H1 (cell line): ENCODE measurements around the gene ELMO1. TPM values are rescaled to one million over a fixed set of nuclear protein-coding genes. Genes with fewer than 3 reads are reported as not detected.

Source experiments
- CTCF ChIA-PET: fragments of 300-600 bp; sonication (Branson Sonifier 250); formaldehyde crosslinking; loops from one replicate; lab custom pipeline; 2021; ENCODE audit not compliant: partially characterized antibody; lab: Charles Lee
- POLR2A ChIA-PET: fragments of 300-600 bp; sonication (Branson Sonifier 250); formaldehyde crosslinking; loops from one replicate; lab custom pipeline; 2021; ENCODE audit warnings: inconsistent platforms; ENCODE audit not compliant: partially characterized antibody; lab: Charles Lee
- DNase-seq, 2 experiments: peaks; one replicate each; pipeline versions ENCODE4 v3.0.0 to v3.0.0-alpha.2; 2010 to 2022; ENCODE audit warnings: low spot score in 2 of 2, low read depth in 1 of 2, mixed read lengths in 1 of 2
- FAIRE-seq: peaks from 2 replicates; lab custom pipeline; 2011; peaks lifted over from hg19 to GRCh38; lab: Jason Lieb, UNC
- H2AFZ ChIP-seq: 2 replicates; pipeline ENCODE4 v1.8.1; 2012; ENCODE audit warnings: low read length, inconsistent platforms
- H2AK5ac ChIP-seq: 2 replicates; pipeline ENCODE4 v1.6.1; 2013; ENCODE audit warnings: low read depth, low read length
- H2BK120ac ChIP-seq: replicated peaks from 2 replicates; pipeline ENCODE3; 2013; ENCODE audit warnings: low read depth, low read length, inconsistent platforms
- H2BK12ac ChIP-seq: 2 replicates; pipeline ENCODE4 v1.6.1; 2013; ENCODE audit warnings: low read depth, low read length
- H2BK15ac ChIP-seq: 2 replicates; pipeline ENCODE4 v1.6.1; 2013; ENCODE audit warnings: low read length
- H2BK20ac ChIP-seq: 2 replicates; pipeline ENCODE4 v1.6.1; 2013; ENCODE audit warnings: low read length
- H2BK5ac ChIP-seq: 2 replicates; pipeline ENCODE4 v1.6.1; 2013; ENCODE audit warnings: low read depth, low read length
- H3K14ac ChIP-seq: 2 replicates; pipeline ENCODE4 v1.6.1; 2013; ENCODE audit warnings: inconsistent platforms; ENCODE audit not compliant: insufficient read length
- H3K18ac ChIP-seq: 2 replicates; pipeline ENCODE4 v1.6.1; 2013; ENCODE audit warnings: low read length; ENCODE audit errors: extremely low read depth
- H3K23ac ChIP-seq: 2 replicates; pipeline ENCODE4 v1.6.1; 2013; ENCODE audit warnings: inconsistent platforms; ENCODE audit not compliant: insufficient read length
- H3K23me2 ChIP-seq: 2 replicates; pipeline ENCODE4 v1.6.1; 2013; ENCODE audit warnings: low read depth, low read length
- H3K27ac ChIP-seq: 2 replicates; pipeline ENCODE4 v1.6.1; 2011; ENCODE audit warnings: low read depth, low read length, inconsistent platforms
- H3K27me3 ChIP-seq, 4 experiments: replicated peaks in 1 of 4; 1 replicate in 1 of 4; 2 replicates in 3 of 4; pipeline versions ENCODE4 v1.6.1 to v1.8.1; 2011 to 2013; ENCODE audit warnings: low read length in 3 of 4, mild to moderate bottlenecking in 3 of 4, inconsistent platforms in 2 of 4, mixed read lengths in 2 of 4, moderate library complexity in 1 of 4; ENCODE audit not compliant: control insufficient read depth in 3 of 4, insufficient read depth in 3 of 4; ENCODE audit errors: extremely low read depth in 1 of 4
- H3K36me3 ChIP-seq, 4 experiments: 2 replicates each; pipeline versions ENCODE4 v1.6.1 to v1.8.1; 2011 to 2013; ENCODE audit warnings: mild to moderate bottlenecking in 4 of 4, low read length in 3 of 4, moderate library complexity in 2 of 4, control low read depth in 1 of 4, inconsistent platforms in 1 of 4; ENCODE audit not compliant: insufficient read depth in 4 of 4, control insufficient read depth in 2 of 4
- H3K4ac ChIP-seq: replicated peaks from 2 replicates; pipeline ENCODE3; 2013; ENCODE audit warnings: low read length, low read depth, mixed read lengths, inconsistent platforms; ENCODE audit not compliant: insufficient read length
- H3K4me1 ChIP-seq, 4 experiments: replicated peaks in 1 of 4; 1 replicate in 1 of 4; 2 replicates in 3 of 4; pipeline versions ENCODE4 v1.6.1 to v1.8.1; 2011 to 2013; ENCODE audit warnings: low read length in 3 of 4, inconsistent platforms in 2 of 4, mixed read lengths in 1 of 4; ENCODE audit not compliant: insufficient read depth in 4 of 4, control insufficient read depth in 3 of 4
- H3K4me2 ChIP-seq, 2 experiments: 2 replicates each; pipeline versions ENCODE4 v1.6.1 to v1.8.1; 2011 to 2013; ENCODE audit warnings: low read depth in 2 of 2, low read length in 2 of 2, control low read depth in 1 of 2, inconsistent platforms in 1 of 2, mild to moderate bottlenecking in 1 of 2; ENCODE audit not compliant: insufficient read depth in 1 of 2
- H3K4me3 ChIP-seq, 4 experiments: fragments of 200-600, 300-600 bp in 1 of 4; sonication (generic), shearing (Covaris generic), sonication (Bioruptor Twin) in 1 of 4; 2 replicates each; pipeline versions ENCODE4 v1.5.1 to v1.8.1; 2011 to 2016; ENCODE audit warnings: low read length in 4 of 4, low read depth in 3 of 4, control low read depth in 2 of 4, inconsistent platforms in 2 of 4, mild to moderate bottlenecking in 2 of 4, mixed read lengths in 1 of 4, moderate library complexity in 1 of 4; ENCODE audit not compliant: insufficient read depth in 2 of 4; ENCODE audit errors: extremely low read depth in 1 of 4
- H3K56ac ChIP-seq: replicated peaks from 2 replicates; pipeline ENCODE3; 2013; ENCODE audit warnings: low read depth, mild to moderate bottlenecking, mixed read lengths, low read length, inconsistent platforms; ENCODE audit not compliant: insufficient read length
- H3K79me1 ChIP-seq: 2 replicates; pipeline ENCODE4 v1.6.1; 2013; ENCODE audit warnings: low read depth, low read length, control low read depth
- H3K79me2 ChIP-seq, 2 experiments: 2 replicates each; pipeline versions ENCODE4 v1.6.1 to v1.8.1; 2012 to 2013; ENCODE audit warnings: low read length in 2 of 2, mild to moderate bottlenecking in 2 of 2, inconsistent platforms in 1 of 2; ENCODE audit not compliant: insufficient read depth in 2 of 2, control insufficient read depth in 1 of 2
- H3K9ac ChIP-seq, 4 experiments: replicated peaks in 1 of 4; 1 replicate in 1 of 4; 2 replicates in 3 of 4; pipeline versions ENCODE4 v1.6.1 to v1.8.1; 2011 to 2013; ENCODE audit warnings: low read depth in 3 of 4, low read length in 3 of 4, control low read depth in 2 of 4, mild to moderate bottlenecking in 2 of 4, moderate library complexity in 2 of 4, inconsistent platforms in 1 of 4; ENCODE audit errors: extremely low read depth in 1 of 4
- H3K9me3 ChIP-seq, 2 experiments: 2 replicates each; pipeline versions ENCODE4 v1.6.1 to v1.8.1; 2012 to 2013; ENCODE audit warnings: mild to moderate bottlenecking in 2 of 2, moderate library complexity in 2 of 2, control low read depth in 1 of 2, inconsistent platforms in 1 of 2, low read depth in 1 of 2, low read length in 1 of 2, mixed read lengths in 1 of 2; ENCODE audit not compliant: insufficient read depth in 2 of 2
- H4K20me1 ChIP-seq, 2 experiments: replicated peaks in 1 of 2; 2 replicates each; pipeline versions ENCODE3 to v1.8.1; 2011 to 2013; ENCODE audit warnings: inconsistent platforms in 2 of 2, low read length in 2 of 2, mild to moderate bottlenecking in 1 of 2; ENCODE audit not compliant: insufficient read depth in 2 of 2, control insufficient read depth in 1 of 2
- H4K5ac ChIP-seq: 2 replicates; pipeline ENCODE4 v1.6.1; 2013; ENCODE audit warnings: low read length, low read depth, mixed read lengths, inconsistent platforms; ENCODE audit not compliant: insufficient read length
- H4K8ac ChIP-seq: 2 replicates; pipeline ENCODE4 v1.8.0; 2013; ENCODE audit warnings: mild to moderate bottlenecking, moderate library complexity, low read length, inconsistent platforms; ENCODE audit not compliant: insufficient read depth; ENCODE audit errors: extremely low read depth
- H4K91ac ChIP-seq: replicated peaks from 2 replicates; pipeline ENCODE3; 2013; ENCODE audit warnings: low read length, mixed read lengths, inconsistent platforms; ENCODE audit not compliant: insufficient read length
- BRCA1 ChIP-seq: IDR thresholded peaks from 2 replicates; pipeline ENCODE4 v1.6.1; 2012; ENCODE audit warnings: low read depth, low read length, improper control_type of control experiment
- WGBS, 2 experiments: shearing (Covaris generic) in 1 of 2; methylation state at CpG; one replicate each; pipeline versions ENCODE4 v1.1.6 to v1.1.7; 2013 to 2015; ENCODE audit warnings: low lambda C conversion rate in 2 of 2, mixed read lengths in 2 of 2, inconsistent platforms in 1 of 2, low coverage in 1 of 2, missing lambda C conversion rate in 1 of 2; ENCODE audit not compliant: insufficient replicate concordance in 2 of 2, insufficient coverage in 1 of 2, insufficient read length in 1 of 2; ENCODE audit errors: extremely low coverage in 1 of 2, missing lambda C conversion rate in 1 of 2; 5-methylcytosine and 5-hydroxymethylcytosine counted together
- polyA plus RNA-seq, 7 experiments: library from polyadenylated mRNA; depleted of rRNA in 3 of 7; stranded (reverse) in 5 of 7; unstranded in 2 of 7; fragments of >200 nt in 5 of 7; fragments of 200-250 nt in 2 of 7; gene quantifications; 1 replicate in 5 of 7; 2 replicates in 1 of 7; 4 replicates in 1 of 7; pipeline versions ENCODE4 v1.2.1 to v1.2.3, GENCODE V29; 2011 to 2013; ENCODE audit warnings: missing spikeins in 2 of 7, mixed read lengths in 2 of 7
- total RNA-seq: library from RNA; stranded (reverse); fragmentation: NEBNext Ultra II Directional; extraction: Animal tissue kit (Norgen Biotek cat#: 25700); gene quantifications from 2 replicates; pipeline ENCODE4 v1.2.1, GENCODE V29; 2021

Gene ELMO1
- total and polyA plus RNA-seq, 2 of the 8 experiments (the other 6 are each of a cell fraction or from before 2014, with no cell fraction given) = 18.4 to 21.0 TPM

DNA sequence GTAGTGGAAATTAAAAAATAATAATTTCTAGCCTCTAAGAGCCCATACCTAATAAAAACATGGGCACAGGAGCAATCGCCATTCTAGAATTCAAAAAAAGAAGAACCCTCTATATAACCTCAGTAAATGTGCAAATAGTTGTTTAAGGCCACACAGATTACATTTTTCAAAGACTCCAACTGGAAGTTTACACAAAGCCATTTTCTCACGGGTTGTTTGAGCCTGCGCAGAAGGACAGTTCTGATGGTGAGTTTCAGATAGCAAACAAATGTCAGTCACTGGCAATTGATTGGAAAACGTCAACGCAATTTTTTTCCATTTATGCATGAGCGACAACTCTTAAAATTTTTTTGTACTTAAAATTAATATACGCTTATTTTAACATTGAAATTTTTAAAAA is 23.0 kb upstream of the ELMO1 start:
- Histone ChIP-seq H4K91ac (no peak overlapping the region), H3K4me2 (no peak overlapping the region), H2AK5ac (no peak overlapping the region), H2BK20ac (no peak overlapping the region), H3K36me3 (no peaks in the 10 kb centered on the region), H3K14ac (no peak overlapping the region), H3K27ac (no peak overlapping the region), H3K4ac (no peak overlapping the region), H3K79me2 (no peaks in the 10 kb centered on the region), H3K9me3 (no peaks in the 10 kb centered on the region), H2BK15ac (no peak overlapping the region), H2BK5ac (no peak overlapping the region), H3K56ac (no peak overlapping the region), H3K27me3 (no peaks in the 10 kb centered on the region), H3K23me2 (no peaks in the 10 kb centered on the region), H4K20me1 (no peaks in the 10 kb centered on the region), H3K9ac (no peak overlapping the region), H3K4me1 (no peaks in the 10 kb centered on the region), H2AFZ (no peak overlapping the region), H3K23ac (no peak overlapping the region), H3K4me3 (no peak overlapping the region), H4K5ac (no peak overlapping the region), H4K8ac (no peak overlapping the region), H3K79me1 (no peaks in the 10 kb centered on the region), H3K18ac (no peak overlapping the region), H2BK120ac (no peak overlapping the region), H2BK12ac (no peak overlapping the region)
- FAIRE-seq (no peak), DNase-seq (no peak)
- ChIA-PET CTCF (interaction anchor here (1.3 kb wide), 1 partner anchor 24 kb away, joined by 3 read pairs; no protein-coding TSS in a partner anchor), POLR2A (no interaction called here)
- 83% methylated on average over 7 of the region's 7 CpGs; no CpG with 5 or more reads in 1 of the 2 experiments for WGBS, 2 experiments
- TF ChIP-seq BRCA1 = no peak
